Fibroblast of lung (primary cell): ENCODE results near the gene KLHL20. TPM values are rescaled to one million over a fixed set of nuclear protein-coding genes. Genes with fewer than 3 reads are reported as not detected.
"Not testable (repeated sequence)": the region's sequence is repeated elsewhere in the genome, so short reads cannot be mapped to it uniquely, and the experiment has no call there.

Experiments used
- DNase-seq, 2 donors: peaks; one replicate each; pipeline versions ENCODE4 v3.0.0 to v3.0.0-alpha.2; 2010; ENCODE audit warnings: low read depth in 2 of 2
- H2AFZ ChIP-seq: 2 replicates; pipeline ENCODE4 v1.5.1; 2012; ENCODE audit warnings: low read length, control low read depth, inconsistent platforms
- H3K27ac ChIP-seq: 2 replicates; pipeline ENCODE4 v1.5.1; 2011; ENCODE audit warnings: low read length, control low read depth; ENCODE audit not compliant: insufficient read depth
- H3K27me3 ChIP-seq: 2 replicates; pipeline ENCODE4 v1.5.1; 2011; ENCODE audit warnings: mild to moderate bottlenecking, low read length; ENCODE audit not compliant: control insufficient read depth, insufficient read depth
- H3K36me3 ChIP-seq: 2 replicates; pipeline ENCODE4 v1.5.1; 2011; ENCODE audit warnings: low read length; ENCODE audit not compliant: control insufficient read depth, insufficient read depth
- H3K4me1 ChIP-seq: 2 replicates; pipeline ENCODE4 v1.5.1; 2011; ENCODE audit warnings: low read length; ENCODE audit not compliant: control insufficient read depth, insufficient read depth; ENCODE audit errors: extremely low read depth
- H3K4me2 ChIP-seq: 2 replicates; pipeline ENCODE4 v1.5.1; 2011; ENCODE audit warnings: low read length, control low read depth; ENCODE audit not compliant: insufficient read depth; ENCODE audit errors: extremely low read depth
- H3K4me3 ChIP-seq, 4 experiments: fragments of 200-600 bp in 1 of 4; sonication (generic) in 1 of 4; replicated peaks in 1 of 4; 2 replicates each; pipeline ENCODE4 v1.5.1; 2011 to 2016; ENCODE audit warnings: low read length in 4 of 4, low read depth in 3 of 4, mild to moderate bottlenecking in 3 of 4, control low read depth in 2 of 4, inconsistent platforms in 1 of 4, mixed read lengths in 1 of 4; ENCODE audit not compliant: insufficient read depth in 1 of 4; ENCODE audit errors: control extremely low read depth in 1 of 4
- H3K79me2 ChIP-seq: 2 replicates; pipeline ENCODE4 v1.5.1; 2012; ENCODE audit warnings: mild to moderate bottlenecking, low read length, inconsistent platforms; ENCODE audit not compliant: control insufficient read depth, insufficient read depth
- H3K9ac ChIP-seq: 2 replicates; pipeline ENCODE4 v1.5.1; 2011; ENCODE audit warnings: mild to moderate bottlenecking, low read length, control low read depth; ENCODE audit not compliant: insufficient read depth
- H3K9me3 ChIP-seq: 2 replicates; pipeline ENCODE4 v1.5.1; 2012; ENCODE audit warnings: low read depth, low read length; ENCODE audit not compliant: control insufficient read depth, insufficient read depth
- H4K20me1 ChIP-seq: 2 replicates; pipeline ENCODE4 v1.5.1; 2011; ENCODE audit warnings: low read length; ENCODE audit not compliant: control insufficient read depth, insufficient read depth; ENCODE audit errors: extremely low read depth
- EZH2 ChIP-seq: IDR thresholded peaks from 2 replicates; pipeline ENCODE4 v1.5.1; 2012; ENCODE audit warnings: low read length, control low read depth, mild to moderate bottlenecking; ENCODE audit errors: missing control alignments
- polyA plus RNA-seq, 2 donors: library from polyadenylated mRNA; depleted of rRNA in 1 of 2; stranded (reverse) in 1 of 2; unstranded in 1 of 2; fragments of >200 nt; gene quantifications; 2 replicates each; pipeline ENCODE4 v1.2.1, GENCODE V29; 2011 to 2012; ENCODE audit warnings: missing spikeins in 1 of 2
- total RNA-seq: library from RNA; depleted of rRNA; stranded (reverse); fragments of >200 nt; gene quantifications from 2 replicates; pipeline ENCODE4 v1.2.1, GENCODE V29; 2014
- TF ChIP-seq, protein P1 (sequence below), 2 donors: IDR thresholded peaks in 1 of 2; conservative IDR thresholded peaks in 1 of 2; 1 replicate in 1 of 2; 2 replicates in 1 of 2; pipeline ENCODE4 v1.5.1; 2011 to 2012; ENCODE audit warnings: low read length in 2 of 2, control low read depth in 1 of 2, inconsistent platforms in 1 of 2, low read depth in 1 of 2, mild to moderate bottlenecking in 1 of 2

KLHL20 gene
- total and polyA plus RNA-seq, 2 donors (not counting 1 experiment from before 2014, with no cell fraction given): 29.2 to 47.2 TPM

DNA sequence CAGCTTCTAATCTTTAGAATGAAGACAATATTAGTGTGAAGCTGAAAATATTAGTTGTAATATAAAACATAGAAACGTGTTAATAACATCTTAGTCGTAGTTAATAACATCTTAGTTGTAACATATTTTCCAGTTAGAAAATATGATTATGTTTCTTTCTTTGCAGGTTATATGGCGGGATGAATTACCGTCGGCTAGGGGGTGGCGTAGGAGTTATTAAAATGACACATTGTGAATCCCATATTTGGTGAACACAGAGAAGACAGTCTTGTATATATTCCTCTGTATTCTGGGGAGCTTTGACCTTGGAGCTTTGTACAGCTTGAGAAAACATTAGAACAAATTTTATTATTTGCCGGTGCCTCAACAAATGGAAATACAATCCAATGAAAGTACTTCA lies 70.2 kb downstream of the KLHL20 start:
- H3K4me2 ChIP-seq: no peak overlapping the region
- no peaks in the 10 kb centered on the region for H4K20me1 ChIP-seq
- no peak overlapping the region for H3K4me3 ChIP-seq
- no peak for TF ChIP-seq EZH2
- TF ChIP-seq, protein P1, sequence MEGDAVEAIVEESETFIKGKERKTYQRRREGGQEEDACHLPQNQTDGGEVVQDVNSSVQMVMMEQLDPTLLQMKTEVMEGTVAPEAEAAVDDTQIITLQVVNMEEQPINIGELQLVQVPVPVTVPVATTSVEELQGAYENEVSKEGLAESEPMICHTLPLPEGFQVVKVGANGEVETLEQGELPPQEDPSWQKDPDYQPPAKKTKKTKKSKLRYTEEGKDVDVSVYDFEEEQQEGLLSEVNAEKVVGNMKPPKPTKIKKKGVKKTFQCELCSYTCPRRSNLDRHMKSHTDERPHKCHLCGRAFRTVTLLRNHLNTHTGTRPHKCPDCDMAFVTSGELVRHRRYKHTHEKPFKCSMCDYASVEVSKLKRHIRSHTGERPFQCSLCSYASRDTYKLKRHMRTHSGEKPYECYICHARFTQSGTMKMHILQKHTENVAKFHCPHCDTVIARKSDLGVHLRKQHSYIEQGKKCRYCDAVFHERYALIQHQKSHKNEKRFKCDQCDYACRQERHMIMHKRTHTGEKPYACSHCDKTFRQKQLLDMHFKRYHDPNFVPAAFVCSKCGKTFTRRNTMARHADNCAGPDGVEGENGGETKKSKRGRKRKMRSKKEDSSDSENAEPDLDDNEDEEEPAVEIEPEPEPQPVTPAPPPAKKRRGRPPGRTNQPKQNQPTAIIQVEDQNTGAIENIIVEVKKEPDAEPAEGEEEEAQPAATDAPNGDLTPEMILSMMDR (conservative IDR thresholded peaks at IDR 0.05 in 1 of 2, IDR thresholded peaks at IDR 0.05 in 1 of 2; ENCODE audit: low read depth in 1 of 2, low read length in 2 of 2): no peak
- no peaks in the 10 kb centered on the region for H3K4me1 ChIP-seq
- H3K79me2 ChIP-seq: no peaks in the 10 kb centered on the region
- H3K9me3 ChIP-seq: no peaks in the 10 kb centered on the region
- no peak overlapping the region for H3K9ac ChIP-seq
- H2AFZ ChIP-seq: no peak overlapping the region
- H3K27ac ChIP-seq: no peak overlapping the region
- H3K27me3 ChIP-seq: no peaks in the 10 kb centered on the region
- H3K36me3 ChIP-seq: peaks cover 5% of the 10 kb centered on the region
- no peak for DNase-seq

GRCh38 chr1:173789841-173790240 lies 75.1 kb downstream of the KLHL20 start:
- Histone ChIP-seq H3K27me3 (no peaks in the 10 kb centered on the region), H3K36me3 (no peaks in the 10 kb centered on the region), H2AFZ (no peak overlapping the region), H3K9ac (no peak overlapping the region), H3K9me3 (no peaks in the 10 kb centered on the region), H3K4me3 (no peak overlapping the region), H3K27ac (no peak overlapping the region), H3K4me2 (no peak overlapping the region), H3K4me1 (no peaks in the 10 kb centered on the region), H4K20me1 (no peaks in the 10 kb centered on the region), H3K79me2 (no peaks in the 10 kb centered on the region)
- DNase-seq: no peak
- no peak for TF ChIP-seq EZH2
- TF ChIP-seq, protein P1 (conservative IDR thresholded peaks at IDR 0.05 in 1 of 2, IDR thresholded peaks at IDR 0.05 in 1 of 2; ENCODE audit: low read depth in 1 of 2, low read length in 2 of 2): no peak

DNA sequence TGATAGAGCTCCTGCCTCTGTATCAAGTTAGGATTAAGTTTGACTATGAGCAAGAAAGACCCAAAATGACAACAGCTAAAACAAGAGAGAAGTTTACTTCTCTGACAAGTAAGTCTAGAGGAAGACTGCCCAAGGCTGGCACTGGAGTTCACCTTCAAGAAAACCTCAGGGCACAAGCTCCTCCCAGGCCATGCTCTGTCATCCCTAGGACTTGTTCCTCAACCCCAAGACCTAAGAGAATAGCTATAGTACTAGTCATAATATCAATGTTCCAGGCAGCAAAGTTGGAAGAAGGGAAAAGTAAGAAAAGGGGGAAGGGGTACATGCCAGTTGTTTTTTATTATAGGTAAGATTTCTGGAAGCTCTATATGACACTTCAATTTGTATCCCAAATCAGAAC lies 83.3 kb downstream of the KLHL20 start:
- no peaks in the 10 kb centered on the region for H4K20me1 ChIP-seq
- no peak for DNase-seq
- H3K27ac ChIP-seq: no peak overlapping the region
- no peaks in the 10 kb centered on the region for H3K9me3 ChIP-seq
- no peak overlapping the region for H2AFZ ChIP-seq
- no peak overlapping the region for H3K9ac ChIP-seq
- H3K4me3 ChIP-seq: no peak overlapping the region
- no peak overlapping the region for H3K4me2 ChIP-seq
- TF ChIP-seq, protein P1 (conservative IDR thresholded peaks at IDR 0.05 in 1 of 2, IDR thresholded peaks at IDR 0.05 in 1 of 2; ENCODE audit: low read depth in 1 of 2, low read length in 2 of 2): no peak
- no peak for TF ChIP-seq EZH2
- H3K36me3 ChIP-seq: no peaks in the 10 kb centered on the region
- no peaks in the 10 kb centered on the region for H3K79me2 ChIP-seq
- H3K4me1 ChIP-seq: no peaks in the 10 kb centered on the region
- no peaks in the 10 kb centered on the region for H3K27me3 ChIP-seq

DNA sequence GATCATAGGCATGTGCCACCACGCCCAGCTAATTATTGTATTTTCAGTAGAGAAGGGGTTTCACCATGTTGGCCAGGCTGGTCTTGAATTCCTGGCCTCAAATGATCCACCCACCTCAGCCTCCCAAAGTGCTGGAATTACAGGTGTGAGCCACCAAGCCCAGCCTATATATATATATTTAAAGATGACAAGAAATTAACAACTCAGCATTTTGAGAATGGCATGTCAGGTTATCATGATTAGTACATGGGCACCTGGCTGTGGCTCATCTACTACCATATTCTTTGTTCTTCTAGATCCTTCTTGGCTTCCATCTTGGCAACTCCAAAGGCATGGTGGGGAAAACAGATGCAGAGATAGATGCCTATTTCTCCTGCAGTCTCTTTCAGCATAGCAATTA lies 85.2 kb downstream of the KLHL20 start:
- not testable (repeated sequence) for H3K27ac ChIP-seq

More for the DNA sequence above, 85.2 kb downstream of the KLHL20 start:
- H3K27me3 ChIP-seq, H3K36me3 ChIP-seq, H2AFZ ChIP-seq, H4K20me1 ChIP-seq, DNase-seq, H3K9me3 ChIP-seq, H3K4me3 ChIP-seq, H3K79me2 ChIP-seq, H3K4me1 ChIP-seq, H3K9ac ChIP-seq, H3K4me2 ChIP-seq: not testable (repeated sequence)
